Neural progenitor cell (in vitro differentiated cells): ENCODE measurements around the gene KLHL40. TPM values are rescaled to one million over a fixed set of nuclear protein-coding genes. Genes with fewer than 3 reads are reported as not detected.

Experiments
- DNase-seq: peaks from one replicate; pipeline ENCODE4 v3.0.0-alpha.2; 2016; ENCODE audit warnings: low spot score
- H2AFZ ChIP-seq: fragments of 200-600 bp; sonication (generic); replicated peaks from 2 replicates; pipeline ENCODE4 v1.6.1; 2016; ENCODE audit warnings: antibody characterized with exemption
- H3F3A ChIP-seq: fragments of 200-600 bp; sonication (generic); 2 replicates; pipeline ENCODE4 v1.6.1; 2016; ENCODE audit warnings: antibody characterized with exemption, low read depth
- H3K27ac ChIP-seq: fragments of 200-600 bp; sonication (generic); 2 replicates; pipeline ENCODE4 v1.5.1; 2016; ENCODE audit warnings: mild to moderate bottlenecking
- H3K27me3 ChIP-seq: fragments of 200-600 bp; sonication (generic); 2 replicates; pipeline ENCODE4 v1.6.1; 2016; ENCODE audit warnings: mild to moderate bottlenecking, moderate library complexity
- H3K36me3 ChIP-seq: fragments of 200-600 bp; sonication (generic); 2 replicates; pipeline ENCODE4 v1.5.1; 2016
- H3K4me1 ChIP-seq: fragments of 200-600 bp; sonication (generic); 2 replicates; pipeline ENCODE4 v1.6.1; 2016; ENCODE audit warnings: mixed run types
- H3K4me2 ChIP-seq: fragments of 200-600 bp; sonication (generic); 2 replicates; pipeline ENCODE4 v1.6.1; 2016
- H3K4me3 ChIP-seq: fragments of 200-600 bp; sonication (generic); 2 replicates; pipeline ENCODE4 v1.5.1; 2016
- H3K79me2 ChIP-seq: fragments of 200-600 bp; sonication (generic); 2 replicates; pipeline ENCODE4 v1.6.1; 2016; ENCODE audit warnings: low read depth
- H3K9ac ChIP-seq: fragments of 200-600 bp; sonication (generic); 2 replicates; pipeline ENCODE4 v1.6.1; 2016
- H3K9me3 ChIP-seq: fragments of 200-600 bp; sonication (generic); 2 replicates; pipeline ENCODE4 v1.5.1; 2016; ENCODE audit warnings: low read depth
- H4K20me1 ChIP-seq: fragments of 200-600 bp; sonication (generic); 2 replicates; pipeline ENCODE4 v1.6.1; 2016; ENCODE audit warnings: low read depth
- H3K27ac Mint-ChIP-seq: 3 replicates; pipeline ENCODE4 v1.8.0; 2021; ENCODE audit warnings: mixed read lengths
- H3K27me3 Mint-ChIP-seq: 2 replicates; pipeline ENCODE4 v1.8.0; 2022; ENCODE audit warnings: low read depth, mild to moderate bottlenecking, inconsistent platforms, moderate library complexity, mixed read lengths; ENCODE audit not compliant: insufficient read depth
- H3K36me3 Mint-ChIP-seq: 3 replicates; pipeline ENCODE4 v1.8.0; 2021; ENCODE audit warnings: mixed read lengths
- H3K4me1 Mint-ChIP-seq: 3 replicates; pipeline ENCODE4 v1.8.0; 2021; ENCODE audit warnings: mixed read lengths
- H3K4me3 Mint-ChIP-seq: 3 replicates; pipeline ENCODE4 v1.8.0; 2021; ENCODE audit warnings: mild to moderate bottlenecking, moderate library complexity, mixed read lengths
- H3K9me3 Mint-ChIP-seq: 3 replicates; pipeline ENCODE4 v1.8.0; 2020; ENCODE audit warnings: mixed read lengths
- CTCF ChIP-seq: fragments of 200-600 bp; sonication (generic); IDR thresholded peaks from 2 replicates; pipeline ENCODE4 v1.5.1; 2017; ENCODE audit warnings: antibody characterized with exemption, mild to moderate bottlenecking
- EZH2 ChIP-seq: fragments of 200-600 bp; sonication (generic); IDR thresholded peaks from 2 replicates; pipeline ENCODE4 v1.6.1; 2017; ENCODE audit warnings: antibody characterized with exemption, mild to moderate bottlenecking, moderate library complexity
- EZH2phosphoT487 ChIP-seq: fragments of 200-600 bp; sonication (generic); IDR thresholded peaks from 2 replicates; pipeline ENCODE4 v1.6.1; 2017; ENCODE audit warnings: antibody characterized with exemption
- total RNA-seq: library from RNA; depleted of rRNA; stranded (reverse); fragments of >200 nt; gene quantifications from 2 replicates; pipeline ENCODE4 v1.2.3, GENCODE V29; 2015; ENCODE audit warnings: low replicate concordance

Gene KLHL40
- total RNA-seq, 1 donor from 2014 or later: not detected

- H3K36me3 Mint-ChIP-seq: peaks cover 1% of the 10 kb centered on the region
- Histone ChIP-seq H3K27ac (no peak overlapping the region), H3K79me2 (no peaks in the 10 kb centered on the region), H3K4me1 (no peaks in the 10 kb centered on the region), H3F3A (no peaks in the 10 kb centered on the region), H3K9me3 (no peaks in the 10 kb centered on the region), H3K4me2 (no peak overlapping the region), H3K9ac (no peak overlapping the region), H3K4me3 (no peak overlapping the region), H4K20me1 (no peaks in the 10 kb centered on the region), H3K36me3 (no peaks in the 10 kb centered on the region), H2AFZ (no peak overlapping the region), H3K27me3 (no peaks in the 10 kb centered on the region)
- H3K9me3 Mint-ChIP-seq: peaks cover 9% of the 10 kb centered on the region
- TF ChIP-seq EZH2phosphoT487 (no peak), EZH2 (no peak), CTCF (no peak)
- DNase-seq: no peak
- no peak overlapping the region for H3K27ac Mint-ChIP-seq
- H3K4me3 Mint-ChIP-seq: no peak overlapping the region
- H3K27me3 Mint-ChIP-seq: peaks cover 4% of the 10 kb centered on the region
- H3K4me1 Mint-ChIP-seq: peaks cover 7% of the 10 kb centered on the region
These were observed 19.3 kb upstream of the KLHL40 start for GRCh38 chr3:42666022-42666421.

- Histone ChIP-seq H3K27me3 (no peaks in the 10 kb centered on the region), H3K4me2 (no peak overlapping the region), H3K79me2 (no peaks in the 10 kb centered on the region), H3K36me3 (no peaks in the 10 kb centered on the region), H3F3A (no peaks in the 10 kb centered on the region), H2AFZ (no peak overlapping the region), H3K9ac (no peak overlapping the region), H3K4me3 (no peak overlapping the region), H3K27ac (no peak overlapping the region), H4K20me1 (no peaks in the 10 kb centered on the region), H3K9me3 (no peaks in the 10 kb centered on the region), H3K4me1 (no peaks in the 10 kb centered on the region)
- H3K9me3 Mint-ChIP-seq: peaks cover 9% of the 10 kb centered on the region
- no peak for TF ChIP-seq EZH2
- no peak for TF ChIP-seq EZH2phosphoT487
- no peak for TF ChIP-seq CTCF
- no peaks in the 10 kb centered on the region for H3K36me3 Mint-ChIP-seq
- H3K27ac Mint-ChIP-seq: no peak overlapping the region
- no peak for DNase-seq
- peaks cover 4% of the 10 kb centered on the region for H3K27me3 Mint-ChIP-seq
- H3K4me3 Mint-ChIP-seq: no peak overlapping the region
- H3K4me1 Mint-ChIP-seq: peaks cover 7% of the 10 kb centered on the region
These were observed 18.7 kb upstream of the KLHL40 start for GRCh38 chr3:42666577-42666998.

GRCh38 chr3:42667096-42667522 lies 18.2 kb upstream of the KLHL40 start:
- no peaks in the 10 kb centered on the region for H3K4me1 ChIP-seq
- H3K4me3 ChIP-seq: no peak overlapping the region
- Mint-ChIP-seq H3K4me1 (peaks cover 7% of the 10 kb centered on the region), H3K9me3 (peaks cover 9% of the 10 kb centered on the region), H3K27me3 (peaks cover 4% of the 10 kb centered on the region), H3K36me3 (no peaks in the 10 kb centered on the region), H3K27ac (no peak overlapping the region), H3K4me3 (no peak overlapping the region)
- no peaks in the 10 kb centered on the region for H3K36me3 ChIP-seq
- H3F3A ChIP-seq: no peaks in the 10 kb centered on the region
- no peak for TF ChIP-seq EZH2phosphoT487
- TF ChIP-seq CTCF: no peak
- TF ChIP-seq EZH2: no peak
- no peaks in the 10 kb centered on the region for H3K9me3 ChIP-seq
- H4K20me1 ChIP-seq: no peaks in the 10 kb centered on the region
- no peaks in the 10 kb centered on the region for H3K27me3 ChIP-seq
- no peak overlapping the region for H3K27ac ChIP-seq
- no peak overlapping the region for H3K9ac ChIP-seq
- DNase-seq: no peak
- no peak overlapping the region for H3K4me2 ChIP-seq
- no peaks in the 10 kb centered on the region for H3K79me2 ChIP-seq
- H2AFZ ChIP-seq: no peak overlapping the region
